Upper lobe of right lung (tissue), 1 donor: ENCODE measurements around the gene MTR. TPM values are rescaled to one million over a fixed set of nuclear protein-coding genes. Genes with fewer than 3 reads are reported as not detected.

Source experiments
- ATAC-seq: fragments of 200-7000 bp; cut with Tn5 transposase; one replicate; pipeline ENCODE4 v1.9.1; 2020; ENCODE audit warnings: mild to moderate bottlenecking, moderate library complexity
- DNase-seq: peaks from one replicate; pipeline ENCODE4 v3.0.0-alpha.2; 2020
- H3K27ac ChIP-seq: fragments of 200-600 bp; one replicate; pipeline ENCODE4 v1.8.0; 2022
- H3K27me3 ChIP-seq: fragments of 200-600 bp; one replicate; pipeline ENCODE4 v1.8.0; 2022; ENCODE audit warnings: mild to moderate bottlenecking
- H3K36me3 ChIP-seq: fragments of 200-600 bp; one replicate; pipeline ENCODE4 v1.8.0; 2022
- H3K4me1 ChIP-seq: fragments of 200-600 bp; one replicate; pipeline ENCODE4 v1.8.0; 2022
- H3K4me3 ChIP-seq: fragments of 200-600 bp; one replicate; pipeline ENCODE4 v1.8.0; 2022; ENCODE audit warnings: mild to moderate bottlenecking
- H3K9me3 ChIP-seq: fragments of 200-600 bp; one replicate; pipeline ENCODE4 v1.8.0; 2022
- intact Hi-C: fragments of 100-400 bp; cut with DNase I; formaldehyde crosslinking; loops from one replicate; pipeline ENCODE4 v1.11.0; 2022
- total RNA-seq: library from RNA; stranded (reverse); fragmentation: NEBNext Ultra II Directional; extraction: Animal tissue kit (Norgen Biotek cat#: 25700); gene quantifications from one replicate; pipeline ENCODE4 v1.2.1, GENCODE V29; 2021
- TF ChIP-seq, protein P1 (sequence below): fragments of 200-600 bp; IDR thresholded peaks from one replicate; pipeline ENCODE4 v1.8.0; 2022; ENCODE audit warnings: antibody characterized with exemption
- donor health status: DM: no; HTN: yes; CAD: no; lungs with severe emphysema.

MTR gene
- total RNA-seq, 1 donor from 2014 or later, result 37.9 TPM

DNA sequence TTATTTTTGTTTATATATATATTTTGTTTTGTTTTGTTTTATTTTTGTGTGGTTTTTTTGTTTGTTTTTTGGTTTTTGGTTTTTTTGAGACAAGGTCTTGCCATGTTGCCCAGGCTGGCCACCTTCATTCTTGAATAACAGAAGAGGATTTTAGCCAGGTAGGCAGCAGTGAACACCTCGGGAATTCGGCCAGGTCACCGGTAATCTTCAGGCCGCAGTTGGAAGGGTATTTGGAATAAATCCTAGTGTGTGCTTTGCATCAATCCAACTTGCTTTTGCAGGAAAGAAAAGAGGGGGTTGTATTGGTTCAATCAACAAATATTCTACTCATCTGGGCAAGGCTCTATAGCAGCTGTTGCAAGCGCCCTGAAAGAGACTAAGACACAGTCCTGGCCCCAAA is 155.3 kb downstream of the MTR start:
- Histone ChIP-seq H3K4me3 (no peak overlapping the region), H3K27me3 (no peaks in the 10 kb centered on the region), H3K4me1 (no peaks in the 10 kb centered on the region), H3K9me3 (no peaks in the 10 kb centered on the region), H3K27ac (no peak overlapping the region), H3K36me3 (no peaks in the 10 kb centered on the region)
- ATAC-seq (no peak), DNase-seq (no peak)
- intact Hi-C loops, result no loop called here
- TF ChIP-seq, protein P1, sequence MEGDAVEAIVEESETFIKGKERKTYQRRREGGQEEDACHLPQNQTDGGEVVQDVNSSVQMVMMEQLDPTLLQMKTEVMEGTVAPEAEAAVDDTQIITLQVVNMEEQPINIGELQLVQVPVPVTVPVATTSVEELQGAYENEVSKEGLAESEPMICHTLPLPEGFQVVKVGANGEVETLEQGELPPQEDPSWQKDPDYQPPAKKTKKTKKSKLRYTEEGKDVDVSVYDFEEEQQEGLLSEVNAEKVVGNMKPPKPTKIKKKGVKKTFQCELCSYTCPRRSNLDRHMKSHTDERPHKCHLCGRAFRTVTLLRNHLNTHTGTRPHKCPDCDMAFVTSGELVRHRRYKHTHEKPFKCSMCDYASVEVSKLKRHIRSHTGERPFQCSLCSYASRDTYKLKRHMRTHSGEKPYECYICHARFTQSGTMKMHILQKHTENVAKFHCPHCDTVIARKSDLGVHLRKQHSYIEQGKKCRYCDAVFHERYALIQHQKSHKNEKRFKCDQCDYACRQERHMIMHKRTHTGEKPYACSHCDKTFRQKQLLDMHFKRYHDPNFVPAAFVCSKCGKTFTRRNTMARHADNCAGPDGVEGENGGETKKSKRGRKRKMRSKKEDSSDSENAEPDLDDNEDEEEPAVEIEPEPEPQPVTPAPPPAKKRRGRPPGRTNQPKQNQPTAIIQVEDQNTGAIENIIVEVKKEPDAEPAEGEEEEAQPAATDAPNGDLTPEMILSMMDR, result no peak

DNA sequence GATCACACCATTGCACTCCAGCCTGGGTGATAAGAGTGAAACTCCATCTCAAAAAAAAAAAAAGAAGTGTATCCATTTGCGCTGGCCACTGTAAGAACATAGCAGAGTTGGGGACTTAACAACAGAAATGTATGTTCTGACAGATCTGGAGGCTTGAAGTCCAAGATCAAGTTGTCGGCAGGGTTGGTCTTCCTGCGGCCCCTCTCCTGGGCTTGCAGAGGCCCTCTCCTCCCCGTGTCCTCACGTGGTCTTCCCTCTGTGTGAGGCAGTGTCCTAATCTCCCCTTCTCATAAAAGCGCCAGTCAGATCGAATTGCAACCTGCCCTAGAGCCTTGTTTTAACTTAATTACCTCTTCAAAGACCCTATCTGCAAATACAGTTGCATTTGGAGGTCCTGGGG is 156.6 kb downstream of the MTR start:
- intact Hi-C loops, result no loop called here
- H3K27me3 ChIP-seq, result no peaks in the 10 kb centered on the region
- no peak overlapping the region for H3K4me3 ChIP-seq
- H3K4me1 ChIP-seq, result no peaks in the 10 kb centered on the region
- no peak overlapping the region for H3K27ac ChIP-seq
- ATAC-seq, result no peak
- no peak for DNase-seq
- no peaks in the 10 kb centered on the region for H3K9me3 ChIP-seq
- TF ChIP-seq, protein P1, result no peak
- H3K36me3 ChIP-seq, result no peaks in the 10 kb centered on the region

DNA sequence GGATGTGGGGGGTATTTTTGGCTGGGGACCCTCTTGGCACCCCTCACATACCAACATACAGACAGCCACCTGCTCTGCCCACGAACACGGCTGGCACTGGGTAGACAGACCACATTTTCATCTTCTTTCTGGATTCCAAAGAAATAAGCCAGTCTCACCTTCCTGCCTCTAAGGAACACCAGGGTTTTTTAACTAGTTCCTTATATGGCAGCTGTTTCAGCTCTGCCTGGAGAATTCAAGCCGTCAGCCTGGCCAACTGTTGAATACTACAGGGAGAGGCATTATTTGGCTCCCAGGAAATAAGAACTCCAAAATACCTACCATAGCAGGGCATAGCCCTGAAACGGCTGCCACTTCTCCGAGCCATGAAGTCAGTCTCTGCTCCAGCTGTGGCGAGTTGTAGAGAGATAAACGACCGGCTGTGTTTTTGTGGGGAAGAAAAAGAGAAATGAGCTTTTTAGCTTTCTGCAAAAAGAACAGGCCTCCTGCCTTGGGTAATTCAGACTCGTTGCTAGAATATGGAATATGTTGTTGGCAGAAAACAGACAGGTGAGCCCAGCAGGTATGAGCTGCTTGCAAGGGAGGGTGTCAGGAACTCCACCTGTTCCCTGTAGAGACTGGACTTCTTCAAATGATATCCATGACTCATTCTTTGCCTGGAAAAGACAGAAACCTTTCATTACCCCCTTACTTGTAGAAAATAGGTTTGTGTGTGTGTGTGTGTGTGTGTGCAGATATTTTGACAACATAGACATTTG is 157.3 kb downstream of the MTR start:
- no peaks in the 10 kb centered on the region for H3K9me3 ChIP-seq
- no peaks in the 10 kb centered on the region for H3K36me3 ChIP-seq
- no peak for DNase-seq
- H3K27ac ChIP-seq, result no peak overlapping the region
- H3K27me3 ChIP-seq, result no peaks in the 10 kb centered on the region
- intact Hi-C loops, result no loop called here
- no peaks in the 10 kb centered on the region for H3K4me1 ChIP-seq
- TF ChIP-seq, protein P1, result no peak
- H3K4me3 ChIP-seq, result no peak overlapping the region
- ATAC-seq, result no peak

DNA sequence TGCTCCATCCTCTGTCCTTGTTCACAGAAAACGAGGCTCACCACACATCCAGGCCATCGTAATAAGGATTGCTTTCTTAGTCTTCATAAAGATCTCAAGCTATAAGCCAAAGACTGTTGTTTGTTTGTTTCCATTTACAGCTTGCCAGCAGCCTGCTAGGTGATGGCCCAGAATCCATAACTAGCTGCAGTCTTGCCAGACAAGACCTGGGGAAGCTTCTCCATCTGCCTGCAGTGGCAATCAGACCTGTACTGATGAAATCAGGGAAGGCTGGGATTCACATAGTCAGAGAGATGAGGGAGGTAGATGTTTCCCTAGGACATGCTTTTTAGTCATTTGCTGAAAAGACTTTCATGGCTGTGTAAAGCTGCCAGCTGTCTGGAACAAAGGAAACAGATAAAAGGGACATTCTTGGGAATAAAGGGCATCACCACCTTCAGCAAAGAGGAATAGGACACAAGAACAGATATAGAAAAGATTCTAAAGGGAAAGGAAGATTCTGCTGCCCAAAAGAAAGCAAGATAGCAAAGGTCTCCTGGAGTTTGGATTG is 158.1 kb downstream of the MTR start:
- intact Hi-C loops, result no loop called here
- no peak for ATAC-seq
- no peak overlapping the region for H3K27ac ChIP-seq

More for the DNA sequence above, 158.1 kb downstream of the MTR start:
- no peaks in the 10 kb centered on the region for H3K9me3 ChIP-seq
- H3K4me1 ChIP-seq, result no peaks in the 10 kb centered on the region
- no peak overlapping the region for H3K4me3 ChIP-seq
- H3K27me3 ChIP-seq, result no peaks in the 10 kb centered on the region
- TF ChIP-seq, protein P1, result no peak
- H3K36me3 ChIP-seq, result no peaks in the 10 kb centered on the region
- DNase-seq, result no peak

Other genes with a start within 250 kb of the MTR start
- 23.6 TPM for gene HEATR1, start 190.8 kb upstream of the MTR start, total RNA-seq
- 2.8 TPM for gene ACTN2, start 108.8 kb upstream of the MTR start, total RNA-seq
- gene MT1HL1, start 209.1 kb downstream of the MTR start, total RNA-seq, result not detected
- gene RYR2, start 246.9 kb downstream of the MTR start, total RNA-seq, result 7.8 TPM